Measurements from ENCODE around the gene CIAO2A.
"Not testable (repeated sequence)": the region's sequence is repeated elsewhere in the genome, so short reads cannot be mapped to it uniquely, and the experiment has no call there.

CIAO2A gene

GRCh38 chr15:64111679-64112050, 18.0 kb upstream of the CIAO2A start:
- no peak for FAIRE-seq

DNA sequence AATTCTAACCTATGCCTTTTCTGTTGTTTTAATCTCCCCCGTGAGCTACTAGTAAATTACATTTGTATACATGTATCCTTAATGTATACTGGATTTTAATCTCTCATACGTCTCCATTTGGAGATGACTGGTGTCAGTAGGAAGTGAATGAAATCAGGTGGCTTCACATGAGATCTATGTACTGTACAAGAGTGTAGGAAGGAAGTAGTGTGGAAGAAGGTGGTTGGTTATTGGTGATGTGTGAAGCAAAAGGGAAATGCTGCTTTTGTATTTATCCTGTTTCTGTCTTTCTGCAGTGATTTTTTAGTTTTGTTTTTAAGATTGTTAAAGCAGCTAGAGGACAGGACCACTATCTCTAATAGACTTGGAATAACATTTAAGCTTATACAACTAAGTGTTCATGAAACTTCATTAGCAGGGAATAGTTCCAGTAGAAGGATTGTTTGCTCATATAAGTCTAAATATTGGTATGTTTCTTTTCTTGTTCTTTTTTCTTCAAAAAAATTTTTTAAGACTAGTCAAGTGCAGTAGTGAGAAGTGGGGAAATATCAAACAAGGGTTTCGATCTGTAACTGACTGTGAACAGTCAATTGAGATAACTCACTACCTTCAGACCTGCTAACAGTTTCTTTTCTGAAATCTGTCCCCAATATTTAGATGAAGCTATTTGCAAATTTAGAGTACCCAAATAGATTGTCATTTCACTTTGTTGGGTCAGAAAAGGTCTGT, 17.5 kb upstream of the CIAO2A start:
- no peak for FAIRE-seq

GRCh38 chr15:64110108-64110701, 16.6 kb upstream of the CIAO2A start:
- FAIRE-seq, result not testable (repeated sequence)

DNA sequence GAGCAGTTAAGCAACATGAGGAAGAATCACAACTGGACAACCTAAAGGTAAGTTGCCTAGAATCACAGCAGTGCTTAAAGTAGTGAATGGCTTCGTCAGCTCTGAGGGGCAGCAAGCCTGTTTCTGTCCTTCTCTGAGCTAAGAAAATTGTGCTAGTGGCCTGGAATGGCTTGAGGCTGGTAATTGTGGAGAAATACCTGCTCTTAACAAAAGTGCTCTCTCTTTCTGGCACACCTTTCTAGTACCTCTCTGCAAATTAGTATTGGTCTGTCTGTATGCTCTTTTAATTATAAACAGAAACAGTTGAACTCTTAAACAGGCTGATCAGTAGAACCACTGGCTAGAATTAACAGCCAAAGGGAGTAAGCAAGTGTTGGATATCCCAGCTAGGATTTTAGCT, 13.7 kb upstream of the CIAO2A start:
- no peak for FAIRE-seq

DNA sequence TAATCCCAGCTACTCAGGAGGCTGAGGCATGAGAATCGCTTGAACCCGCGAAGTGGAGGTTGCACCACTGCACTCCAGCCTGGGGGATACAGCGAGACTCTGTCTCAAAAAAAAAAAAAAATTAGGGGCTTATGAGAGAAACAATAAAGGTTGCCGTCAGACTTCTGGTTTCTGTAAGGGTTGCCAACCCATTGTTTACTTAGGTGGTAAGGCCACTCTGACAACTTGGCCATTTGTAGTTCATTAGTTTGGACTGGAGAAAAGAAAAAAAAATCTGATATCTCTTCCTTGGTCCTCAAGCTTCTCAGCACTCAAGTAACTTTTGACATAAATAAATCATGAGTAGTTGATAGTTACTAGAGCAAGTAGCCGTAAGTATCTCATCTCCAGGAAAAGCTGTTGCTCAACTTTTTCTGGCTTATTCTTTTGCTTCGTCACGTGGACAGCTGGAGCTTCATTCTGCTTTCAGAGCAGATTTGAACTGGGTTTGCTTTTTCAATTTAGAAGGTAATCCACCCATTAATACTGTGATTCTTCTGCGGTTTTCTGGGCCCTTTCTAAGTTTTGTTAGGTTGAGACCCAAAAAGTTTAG, 11.6 kb upstream of the CIAO2A start:
- no peak for FAIRE-seq

DNA sequence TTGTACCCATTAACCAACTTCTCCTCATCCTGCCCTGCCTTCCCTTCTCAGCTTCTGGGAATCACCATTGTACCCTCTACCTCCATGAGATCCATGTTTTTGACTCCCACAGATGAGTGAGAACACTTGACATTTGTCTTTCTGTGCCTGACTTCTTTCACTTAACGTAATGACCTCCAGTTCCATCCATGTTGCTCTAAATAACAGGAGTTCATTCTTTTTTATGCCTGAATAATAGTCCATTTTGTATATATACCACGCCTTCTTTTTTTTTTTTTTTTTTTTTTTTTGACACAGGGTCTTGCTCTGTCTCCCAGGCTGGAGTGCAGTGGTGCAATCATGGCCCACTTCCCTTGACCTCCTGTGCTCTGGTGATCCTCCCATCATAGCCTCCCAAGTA, 8.9 kb upstream of the CIAO2A start:
- no peak for FAIRE-seq

DNA sequence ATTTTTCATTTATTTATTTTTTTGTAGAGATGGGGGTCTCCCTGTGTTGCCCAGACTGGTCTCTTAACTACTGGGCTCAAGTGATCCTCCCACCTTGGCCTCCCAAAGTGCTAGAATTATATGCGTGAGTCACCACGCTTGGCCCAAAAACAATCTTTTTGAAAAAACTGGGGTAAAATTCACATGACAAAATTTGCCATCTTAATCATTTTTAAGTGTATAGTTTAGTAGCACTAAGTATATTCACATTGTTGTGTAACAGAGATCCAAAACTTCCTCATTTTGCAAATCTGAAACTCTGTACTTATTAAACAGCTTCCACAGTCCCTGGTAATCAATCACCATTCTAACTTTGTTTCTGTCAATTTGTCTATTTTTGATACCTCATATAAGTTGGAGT, 7.3 kb upstream of the CIAO2A start:
- no peak for FAIRE-seq

DNA sequence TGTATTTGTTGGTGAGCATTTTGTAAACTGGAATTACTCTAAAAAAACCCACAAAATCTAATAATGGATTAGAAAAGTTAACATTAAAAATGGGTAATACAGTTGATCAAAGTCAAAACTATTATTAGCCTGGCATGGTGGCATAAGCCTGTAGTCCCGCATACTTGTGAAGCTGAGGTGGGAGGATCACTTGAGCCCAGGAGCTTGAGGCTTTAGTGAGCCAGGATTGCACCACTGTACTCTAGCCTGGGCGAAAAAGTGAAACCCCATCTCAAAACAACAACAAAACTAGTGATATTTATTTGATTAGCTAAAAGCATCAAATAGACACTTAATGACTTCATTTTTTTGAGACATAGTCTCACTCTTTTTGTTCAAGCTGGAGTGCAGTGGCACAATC, 5.7 kb upstream of the CIAO2A start:
- no peak for FAIRE-seq

DNA sequence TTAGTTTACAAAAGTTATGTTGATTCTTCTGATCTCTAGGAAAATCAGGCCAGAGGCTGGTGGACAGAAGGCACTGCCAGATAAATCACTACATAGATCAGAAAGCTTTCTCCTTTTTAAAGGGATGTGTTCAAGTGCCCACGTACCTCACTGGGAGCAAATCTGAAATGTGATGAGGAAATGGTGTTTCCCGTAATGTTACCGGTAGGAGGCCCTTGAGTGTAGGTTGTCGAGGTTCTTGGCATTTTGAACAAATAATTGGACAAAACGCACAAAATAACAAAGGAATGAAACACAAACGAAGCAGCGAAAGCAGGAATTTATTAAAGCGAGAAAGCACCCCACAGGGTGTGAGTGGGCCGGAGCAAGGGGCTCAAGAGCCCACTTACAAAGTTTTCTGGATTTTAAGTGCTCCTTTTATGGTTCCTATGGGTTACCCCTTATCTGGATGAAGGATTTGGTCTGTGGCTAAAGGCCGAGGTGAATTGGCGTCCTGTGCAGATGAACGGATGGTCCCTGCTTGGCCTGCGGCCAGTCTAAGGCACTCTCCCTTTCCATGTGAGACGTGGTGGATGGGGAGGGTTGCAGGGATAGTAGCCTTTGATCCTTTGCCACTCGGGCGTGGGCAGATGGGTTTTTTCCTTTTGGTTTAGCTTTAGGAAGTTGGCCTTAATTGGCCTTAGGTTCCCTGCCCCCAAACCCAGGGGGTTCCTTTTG, 3.2 kb upstream of the CIAO2A start:
- no peak for FAIRE-seq

GRCh38 chr15:64095795-64096667, 2.4 kb upstream of the CIAO2A start, which contains the start of gene SNX1:
SNX1 (plus strand) TSS chr15:64095982; CDS start chr15:64096014, 32 bp downstream.
- no peak for FAIRE-seq

DNA sequence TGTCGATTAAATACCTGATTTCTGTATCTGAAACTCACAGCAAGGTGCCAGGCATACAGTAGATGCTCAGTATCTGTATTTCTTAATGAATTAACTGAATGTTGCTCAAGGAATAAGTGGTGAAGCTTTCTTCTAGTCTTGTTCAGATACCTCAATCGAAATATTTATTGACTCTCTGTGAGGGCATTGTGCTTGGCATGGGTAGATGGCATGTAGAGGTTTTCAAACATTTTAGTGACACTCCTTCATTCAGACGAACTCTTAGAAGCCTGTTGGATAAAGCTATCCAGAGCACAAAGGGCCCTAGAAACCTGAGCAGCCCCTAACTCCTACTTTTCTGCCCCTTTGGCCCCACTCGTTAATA, 1.8 kb upstream of the CIAO2A start:
- no peak for FAIRE-seq

GRCh38 chr15:64092864-64093626, 593 bp downstream of the CIAO2A start:
- no peak for FAIRE-seq

GRCh38 chr15:64092075-64092820, 1.4 kb downstream of the CIAO2A start:
- no peak for FAIRE-seq

GRCh38 chr15:64090527-64090926, 3.1 kb downstream of the CIAO2A start:
- FAIRE-seq, result no peak

- FAIRE-seq, result no peak
Measured at GRCh38 chr15:64089543-64090280, 3.9 kb downstream of the CIAO2A start.

GRCh38 chr15:64082757-64083156, 10.9 kb downstream of the CIAO2A start:
- FAIRE-seq, result no peak

DNA sequence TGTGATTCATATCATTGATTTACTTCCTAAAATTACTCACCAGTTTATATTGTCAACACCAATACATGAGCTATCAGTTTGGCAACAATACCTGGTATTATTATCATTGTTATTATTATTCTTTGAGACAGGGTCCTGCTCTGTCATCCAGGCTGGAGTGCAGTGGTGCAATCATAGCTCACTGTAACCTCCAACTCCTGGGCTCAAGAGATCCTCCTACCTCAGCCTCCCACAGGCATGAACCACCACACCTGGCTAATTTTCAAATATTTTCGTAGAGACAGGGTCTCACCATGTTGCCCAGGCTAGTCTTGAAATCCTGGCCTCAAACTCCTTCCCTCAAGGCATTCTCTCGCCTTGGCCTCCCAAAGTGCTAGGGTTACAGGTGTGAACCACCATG, 20.1 kb downstream of the CIAO2A start:
- not testable (repeated sequence) for FAIRE-seq

DNA sequence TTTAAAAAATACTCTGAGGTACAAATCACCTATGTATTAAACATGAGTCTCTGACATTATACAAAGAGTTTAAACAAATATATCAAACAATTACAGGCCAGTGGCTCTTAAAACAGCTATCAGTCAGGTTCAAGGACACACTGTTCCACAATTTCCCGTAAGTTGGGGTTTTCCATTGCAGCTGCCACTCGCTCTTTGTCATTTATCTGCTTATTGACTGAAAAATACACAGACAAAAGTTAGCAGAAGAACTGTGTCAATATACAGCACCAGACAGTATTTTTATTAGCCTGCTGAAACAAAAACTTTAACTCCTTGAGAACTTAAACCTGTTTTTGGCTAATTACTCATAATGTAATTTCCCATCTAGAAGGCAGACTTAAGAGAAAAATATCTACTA, 20.8 kb downstream of the CIAO2A start:
- peak; percentile 81 for FAIRE-seq

DNA sequence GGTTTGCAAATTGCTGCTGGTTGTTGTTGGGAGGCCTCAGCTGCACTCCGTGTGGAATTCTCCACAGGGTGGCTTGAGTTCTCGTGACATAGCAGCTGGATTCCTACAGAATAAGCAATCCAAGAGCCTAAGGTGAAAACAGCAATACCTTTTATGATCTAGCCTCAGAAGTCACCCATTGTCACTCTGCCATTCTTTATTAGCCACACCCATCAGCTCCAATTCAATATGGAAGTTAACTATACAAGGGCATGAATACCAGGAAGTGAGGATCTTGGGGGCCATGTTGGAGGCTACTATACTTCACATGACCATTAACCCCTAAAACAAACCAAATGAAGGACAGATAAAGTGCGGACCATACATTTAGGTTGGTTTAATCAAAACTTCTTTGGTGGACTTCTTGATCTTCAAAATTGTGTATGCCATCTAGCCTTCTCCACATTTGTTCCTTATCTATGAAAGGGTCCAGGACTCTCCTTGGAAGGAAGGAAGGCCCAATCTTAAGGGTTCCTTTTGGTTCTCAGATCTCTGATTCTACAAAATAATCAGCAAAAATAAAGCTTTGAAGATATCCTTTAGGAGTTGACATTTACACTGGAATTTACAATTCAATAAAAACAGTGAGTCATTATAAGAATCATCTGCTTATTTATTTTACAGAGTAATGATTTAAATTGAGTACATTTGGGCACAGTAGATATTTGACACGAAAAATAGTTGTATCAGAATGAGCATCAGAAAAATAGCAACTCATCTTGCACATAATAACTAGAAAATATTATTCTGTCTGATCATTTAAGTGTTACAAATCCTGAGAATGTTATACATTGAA, 21.5 kb downstream of the CIAO2A start:
- no peak for FAIRE-seq

All from islet of Langerhans (tissue), 1 donor.